ENCODE measurements around the gene MBP. TPM values are rescaled to one million over a fixed set of nuclear protein-coding genes. Genes with fewer than 3 reads are reported as not detected.

The MBP gene
- total RNA-seq, 6 experiments from 2014 or later: 0.05 to 0.23 (median 0.12) TPM; not detected in 1

GRCh38 chr18:77014538-77014937, 118.0 kb downstream of the MBP start:
- Mint-ChIP-seq H3K27ac (no peak overlapping the region), H3K27me3 (ENCODE audit: insufficient read depth) (peaks cover 18% of the 10 kb centered on the region), H3K4me3 (no peak overlapping the region), H3K4me1 (ENCODE audit: low read depth) (no peaks in the 10 kb centered on the region), H3K36me3 (ENCODE audit: low read depth) (no peaks in the 10 kb centered on the region), H3K9me3 (no peaks in the 10 kb centered on the region)
- no peak for TF ChIP-seq CTCF (IDR thresholded peaks at IDR 0.05)
- no peak for DNase-seq

GRCh38 chr18:77013811-77014521, 118.6 kb downstream of the MBP start:
- DNase-seq: no peak
- Mint-ChIP-seq H3K9me3 (no peaks in the 10 kb centered on the region), H3K27ac (no peak overlapping the region), H3K4me3 (no peak overlapping the region), H3K4me1 (ENCODE audit: low read depth) (no peaks in the 10 kb centered on the region), H3K36me3 (ENCODE audit: low read depth) (no peaks in the 10 kb centered on the region), H3K27me3 (ENCODE audit: insufficient read depth) (peaks cover 15% of the 10 kb centered on the region)
- no peak for TF ChIP-seq CTCF (IDR thresholded peaks at IDR 0.05)

- no peak for DNase-seq
- H3K27ac Mint-ChIP-seq: no peak overlapping the region
- no peak for TF ChIP-seq CTCF (IDR thresholded peaks at IDR 0.05)
- no peaks in the 10 kb centered on the region for H3K9me3 Mint-ChIP-seq
- no peaks in the 10 kb centered on the region for H3K36me3 Mint-ChIP-seq (ENCODE audit: low read depth)
- H3K4me1 Mint-ChIP-seq (ENCODE audit: low read depth): no peaks in the 10 kb centered on the region
- peaks cover 15% of the 10 kb centered on the region for H3K27me3 Mint-ChIP-seq (ENCODE audit: insufficient read depth)
- no peak overlapping the region for H3K4me3 Mint-ChIP-seq
Observed at GRCh38 chr18:77012806-77013541, 119.6 kb downstream of the MBP start.

- Mint-ChIP-seq H3K27ac (no peak overlapping the region), H3K4me1 (ENCODE audit: low read depth) (no peaks in the 10 kb centered on the region), H3K36me3 (ENCODE audit: low read depth) (no peaks in the 10 kb centered on the region), H3K9me3 (no peaks in the 10 kb centered on the region), H3K4me3 (no peak overlapping the region), H3K27me3 (ENCODE audit: insufficient read depth) (peaks cover 24% of the 10 kb centered on the region)
- DNase-seq: no peak
- no peak for TF ChIP-seq CTCF (IDR thresholded peaks at IDR 0.05)
Observed at GRCh38 chr18:77012120-77012519, 120.5 kb downstream of the MBP start.

- Mint-ChIP-seq H3K27me3 (ENCODE audit: insufficient read depth) (peaks cover 43% of the 10 kb centered on the region), H3K9me3 (no peaks in the 10 kb centered on the region), H3K36me3 (ENCODE audit: low read depth) (no peaks in the 10 kb centered on the region), H3K4me3 (no peak overlapping the region), H3K27ac (no peak overlapping the region), H3K4me1 (ENCODE audit: low read depth) (no peaks in the 10 kb centered on the region)
- no peak for DNase-seq
- TF ChIP-seq CTCF (IDR thresholded peaks at IDR 0.05): no peak
Observed at GRCh38 chr18:77009675-77010074, 122.9 kb downstream of the MBP start.
